SK-N-MC (cell line): ENCODE data around the gene APOF.
"Not testable (repeated sequence)": the region's sequence is repeated elsewhere in the genome, so short reads cannot be mapped to it uniquely, and the experiment has no call there.

Experiments
- DNase-seq: peaks from one replicate; pipeline ENCODE4 v3.0.0-alpha.2; 2011; ENCODE audit warnings: low read depth, low spot score
- H3K27ac ChIP-seq: fragments of 200-600 bp; sonication (generic); 2 replicates; pipeline ENCODE4 v1.5.1; 2016; ENCODE audit warnings: mixed run types
- H3K36me3 ChIP-seq: fragments of 200-600 bp; sonication (generic); 2 replicates; pipeline ENCODE4 v1.6.1; 2017; ENCODE audit warnings: antibody characterized with exemption, low read length, mixed read lengths; ENCODE audit not compliant: insufficient read depth
- H3K4me3 ChIP-seq: fragments of 200-600 bp; sonication (generic); 2 replicates; pipeline ENCODE4 v1.5.1; 2016
- H3K9ac ChIP-seq: fragments of 200-600 bp; sonication (generic); 2 replicates; pipeline ENCODE4 v1.8.0; 2017; ENCODE audit warnings: mixed run types, mixed read lengths; ENCODE audit not compliant: insufficient read length
- H3K9me3 ChIP-seq: fragments of 200-600 bp; sonication (generic); 2 replicates; pipeline ENCODE4 v1.6.1; 2017; ENCODE audit warnings: low read depth, mild to moderate bottlenecking, antibody characterized with exemption, low read length, moderate library complexity, mixed read lengths
- EZH2 ChIP-seq: fragments of 200-600 bp; sonication (generic); IDR thresholded peaks from one replicate; pipeline ENCODE4 v1.6.1; 2017; ENCODE audit warnings: antibody characterized with exemption
- FOXP2 ChIP-seq: optimal IDR thresholded peaks from 2 replicates; pipeline ENCODE3; 2011; ENCODE audit warnings: mild to moderate bottlenecking, moderate library complexity; ENCODE audit not compliant: insufficient read depth; ENCODE audit errors: extremely low read length, control extremely low read depth
- POLR2AphosphoS5 ChIP-seq: IDR thresholded peaks from 2 replicates; pipeline ENCODE4 v1.6.1; 2012; ENCODE audit warnings: mild to moderate bottlenecking, low read depth, low read length, borderline replicate concordance

The APOF gene

DNA sequence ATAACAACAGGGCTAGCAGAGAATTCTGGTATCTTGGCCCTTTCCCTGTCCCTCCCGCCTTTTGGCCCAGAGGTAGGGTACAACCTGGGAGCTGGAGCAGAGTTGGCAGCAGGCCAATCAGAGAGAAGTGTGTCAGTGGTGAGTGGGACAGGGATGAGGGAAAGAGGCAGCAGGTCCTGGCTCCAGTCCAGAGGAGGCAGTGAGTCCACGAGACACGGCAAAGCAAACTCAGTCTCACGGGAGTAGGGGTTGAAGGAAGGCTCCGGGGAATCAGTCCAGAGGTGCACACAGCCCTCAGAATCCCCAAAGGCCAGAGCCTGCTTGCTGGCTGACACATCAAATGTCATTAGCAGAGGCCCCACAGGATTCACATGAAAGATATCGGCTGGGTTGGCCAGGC lies 36.1 kb downstream of the APOF start:
- no peak overlapping the region for H3K4me3 ChIP-seq
- DNase-seq: no peak
- H3K36me3 ChIP-seq: peaks cover 4% of the 10 kb centered on the region; the same call in 1 of the 2 replicates
- H3K9ac ChIP-seq: no peak overlapping the region
- no peak for TF ChIP-seq FOXP2
- TF ChIP-seq EZH2: no peak
- no peak for TF ChIP-seq POLR2AphosphoS5
- no peak overlapping the region for H3K27ac ChIP-seq
- H3K9me3 ChIP-seq: no peaks in the 10 kb centered on the region

DNA sequence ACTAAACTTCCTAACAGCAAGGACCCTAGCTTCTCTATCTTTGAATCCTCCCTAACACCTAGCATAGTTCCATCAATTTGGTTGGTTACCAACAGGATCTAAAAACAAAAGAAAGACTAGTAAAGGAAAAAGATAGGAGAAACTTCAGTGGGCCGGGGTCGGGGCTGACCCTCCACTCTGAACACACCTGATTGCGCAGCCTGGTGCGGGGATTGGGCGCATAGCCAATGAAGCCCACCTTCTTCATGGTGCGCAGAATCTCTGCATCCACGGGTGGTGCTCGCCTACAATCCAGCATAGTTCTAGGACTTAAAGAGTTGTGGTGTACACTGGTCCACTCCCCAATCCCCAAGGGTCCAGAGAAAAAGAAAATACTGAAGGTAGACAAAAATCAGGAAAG lies 36.5 kb downstream of the APOF start:
- TF ChIP-seq FOXP2: no peak
- no peak for TF ChIP-seq EZH2
- no peak for TF ChIP-seq POLR2AphosphoS5
- H3K9me3 ChIP-seq: no peaks in the 10 kb centered on the region
- DNase-seq: no peak
- peaks cover 4% of the 10 kb centered on the region; the same call in 1 of the 2 replicates for H3K36me3 ChIP-seq
- H3K4me3 ChIP-seq: no peak overlapping the region
- no peak overlapping the region for H3K27ac ChIP-seq
- H3K9ac ChIP-seq: no peak overlapping the region

DNA sequence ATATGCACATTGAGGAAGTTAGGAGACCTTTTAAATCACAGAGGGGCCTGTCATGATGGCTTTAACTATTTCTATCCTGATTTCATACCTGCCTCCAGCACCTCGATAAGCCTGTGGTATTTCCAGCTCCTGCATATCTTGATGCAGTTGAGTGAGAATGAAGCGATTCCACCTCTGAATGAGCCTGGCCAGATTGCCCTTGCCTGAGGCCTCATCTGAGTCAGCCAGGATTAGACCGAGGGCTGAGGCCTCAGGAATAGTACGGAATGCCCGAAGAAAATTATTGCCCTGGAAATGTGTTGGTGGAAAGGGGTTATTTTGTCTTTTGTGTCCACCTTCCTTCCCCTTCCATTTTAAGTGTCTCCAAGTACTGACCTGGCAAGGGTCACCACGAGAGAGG lies 38.5 kb downstream of the APOF start:
- no peak overlapping the region for H3K27ac ChIP-seq
- no peak for DNase-seq
- H3K36me3 ChIP-seq: peaks cover 5% of the 10 kb centered on the region; the same call in 1 of the 2 replicates
- TF ChIP-seq FOXP2 (no peak), POLR2AphosphoS5 (no peak), EZH2 (no peak)
- no peak overlapping the region for H3K9ac ChIP-seq
- H3K4me3 ChIP-seq: no peak overlapping the region
- no peaks in the 10 kb centered on the region for H3K9me3 ChIP-seq

DNA sequence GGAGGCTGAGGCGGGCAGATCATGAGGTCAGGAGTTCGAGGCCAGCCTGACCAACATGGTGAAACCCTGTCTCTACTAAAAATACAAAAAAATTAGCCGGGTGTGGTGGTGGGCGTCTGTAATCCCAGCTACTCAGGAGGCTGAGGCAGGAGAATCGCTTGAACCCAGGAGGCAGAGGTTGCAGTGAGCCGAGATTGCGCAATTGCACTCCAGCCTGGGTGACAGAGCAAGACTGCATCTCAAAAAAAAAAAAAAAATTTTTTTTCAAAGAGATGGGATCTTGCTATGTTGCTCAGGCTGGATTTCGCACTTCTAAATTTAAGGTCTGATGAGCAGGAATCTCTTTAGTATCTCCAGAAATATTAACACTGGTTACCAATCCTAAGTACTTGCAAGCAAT lies 41.0 kb downstream of the APOF start:
- H3K9me3 ChIP-seq, H3K27ac ChIP-seq, H3K4me3 ChIP-seq, H3K36me3 ChIP-seq, DNase-seq, H3K9ac ChIP-seq: not testable (repeated sequence)

DNA sequence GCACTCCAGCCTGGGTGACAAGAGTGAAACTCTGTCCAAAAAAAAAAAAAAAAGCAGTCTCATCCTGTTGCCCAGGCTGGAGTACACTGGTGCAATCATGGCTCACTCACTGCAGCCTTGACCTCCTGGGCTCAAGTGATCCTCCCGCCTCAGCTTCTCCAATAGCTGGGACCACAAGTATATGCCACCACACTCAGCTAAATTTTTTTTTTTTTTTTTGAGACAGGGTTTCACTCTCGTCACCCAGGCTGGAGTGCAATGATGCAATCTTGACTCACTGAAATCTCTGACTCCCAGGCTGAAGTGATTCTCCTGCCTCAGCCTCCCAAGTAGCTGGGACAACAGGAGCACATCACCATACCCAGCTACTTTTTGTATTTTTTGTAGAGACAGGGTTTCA lies 41.6 kb downstream of the APOF start:
- H3K36me3 ChIP-seq: peaks cover 3% of the 10 kb centered on the region; the same call in 1 of the 2 replicates
- no peak for DNase-seq
- H3K27ac ChIP-seq: no peak overlapping the region
- no peak for TF ChIP-seq FOXP2
- no peak for TF ChIP-seq EZH2
- TF ChIP-seq POLR2AphosphoS5: no peak
- no peak overlapping the region for H3K9ac ChIP-seq
- no peaks in the 10 kb centered on the region for H3K9me3 ChIP-seq
- H3K4me3 ChIP-seq: no peak overlapping the region

DNA sequence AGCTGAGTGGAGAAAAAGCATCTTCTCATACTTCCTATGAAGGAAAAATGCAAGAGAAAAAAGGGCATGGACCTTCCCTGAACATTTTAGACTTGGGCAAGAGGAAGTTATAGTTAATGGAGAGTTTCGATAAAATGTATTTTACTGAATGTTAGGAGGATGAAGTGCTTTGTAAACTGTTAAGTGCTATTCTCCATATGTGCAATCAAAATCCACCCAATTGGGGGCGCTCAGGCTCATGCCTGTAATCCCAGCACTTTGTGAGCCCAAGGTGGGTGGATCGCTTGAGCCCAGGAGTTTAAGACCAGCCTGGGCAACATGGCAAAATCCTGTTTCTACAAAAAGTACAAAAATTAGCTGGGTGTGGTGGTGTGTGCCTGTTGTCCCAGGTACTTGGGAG lies 45.0 kb downstream of the APOF start:
- no peak for TF ChIP-seq POLR2AphosphoS5
- TF ChIP-seq EZH2: no peak
- TF ChIP-seq FOXP2: no peak
- Histone ChIP-seq H3K27ac (no peak overlapping the region), H3K9me3 (no peaks in the 10 kb centered on the region), H3K4me3 (no peak overlapping the region), H3K36me3 (peaks cover 9% of the 10 kb centered on the region; the same call in 1 of the 2 replicates), H3K9ac (no peak overlapping the region)
- DNase-seq: no peak

DNA sequence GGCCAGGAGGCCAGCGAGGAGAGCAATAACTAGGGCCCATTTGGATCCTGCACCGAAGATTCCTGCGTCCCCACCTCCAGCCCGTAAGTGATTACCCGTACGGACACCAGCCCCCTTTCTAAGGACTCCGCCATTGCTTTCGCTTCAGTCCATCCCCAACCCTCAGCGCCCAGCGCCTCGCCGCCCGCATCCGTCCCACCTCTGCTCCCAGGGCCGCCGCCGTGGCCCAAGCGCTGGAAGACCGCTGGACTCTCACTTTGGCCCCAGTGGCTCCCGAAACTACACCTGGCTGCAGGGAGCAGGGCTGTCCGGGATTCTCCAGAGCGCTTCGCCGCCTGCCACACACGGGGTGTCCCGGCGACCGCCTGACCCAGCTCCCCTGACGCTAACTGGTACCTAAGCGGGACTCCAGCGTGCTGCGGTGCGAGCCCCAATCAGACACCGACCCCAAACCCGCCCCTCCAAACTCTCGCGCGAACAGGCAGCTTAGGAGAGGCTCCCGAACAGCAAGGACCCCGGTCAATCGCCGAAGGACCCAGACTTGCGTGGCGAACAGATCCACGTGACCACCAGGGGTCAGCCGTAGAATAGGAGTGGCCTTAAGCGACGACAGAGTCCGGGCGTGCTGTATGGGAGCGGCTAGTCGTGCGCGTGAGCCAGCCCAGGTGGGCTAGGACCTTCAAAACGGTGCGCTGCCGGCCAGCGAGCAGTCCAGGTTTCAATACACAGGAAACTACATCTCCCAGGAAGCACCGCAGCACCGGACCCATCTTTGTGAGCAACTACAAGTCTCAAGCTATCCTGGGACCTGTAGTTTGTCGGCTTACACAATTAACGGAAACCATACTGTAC lies 46.8 kb downstream of the APOF start, which contains the start of gene CNPY2:
Gene CNPY2 (minus strand): TSS at position 367 of the 852 bp plus-strand sequence. CDS start 771 bp downstream, outside the sequence.
- Histone ChIP-seq H3K9ac (peak within 1 kb of the TSS; percentile 92), H3K9me3 (no peaks in the 10 kb centered on the region), H3K4me3 (peak within 1 kb of the TSS; percentile 98), H3K27ac (peak within 1 kb of the TSS; percentile 88), H3K36me3 (peaks cover 14% of the 10 kb centered on the region)
- TF ChIP-seq POLR2AphosphoS5: peak; percentile 94
- peak; percentile 74 for TF ChIP-seq FOXP2
- no peak for TF ChIP-seq EZH2
- DNase-seq: peak; percentile 87

DNA sequence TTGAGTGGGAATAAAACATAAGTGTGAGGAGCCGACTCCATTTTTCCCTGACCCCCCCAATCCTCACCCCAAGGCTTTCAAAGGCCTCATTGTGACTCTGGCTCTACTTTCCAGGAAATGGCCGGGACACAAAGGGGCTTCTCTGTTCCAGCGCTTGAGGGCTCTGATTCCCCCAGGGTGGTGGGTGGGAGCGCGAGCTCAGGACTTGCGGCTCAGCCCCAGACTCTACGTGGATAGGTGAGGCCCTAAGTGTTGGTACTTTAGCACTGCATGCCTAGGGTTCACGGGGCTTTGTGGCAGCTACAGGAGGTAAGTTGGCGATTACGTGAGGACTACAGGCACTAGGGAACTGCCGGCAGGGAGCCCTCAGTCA lies 47.4 kb downstream of the APOF start:
- no peaks in the 10 kb centered on the region for H3K9me3 ChIP-seq
- H3K9ac ChIP-seq: peak overlapping the region; percentile 92
- peaks cover 20% of the 10 kb centered on the region for H3K36me3 ChIP-seq
- peak overlapping the region; percentile 98 for H3K4me3 ChIP-seq
- no peak for DNase-seq
- no peak for TF ChIP-seq POLR2AphosphoS5
- no peak for TF ChIP-seq EZH2
- H3K27ac ChIP-seq: no peak overlapping the region

DNA sequence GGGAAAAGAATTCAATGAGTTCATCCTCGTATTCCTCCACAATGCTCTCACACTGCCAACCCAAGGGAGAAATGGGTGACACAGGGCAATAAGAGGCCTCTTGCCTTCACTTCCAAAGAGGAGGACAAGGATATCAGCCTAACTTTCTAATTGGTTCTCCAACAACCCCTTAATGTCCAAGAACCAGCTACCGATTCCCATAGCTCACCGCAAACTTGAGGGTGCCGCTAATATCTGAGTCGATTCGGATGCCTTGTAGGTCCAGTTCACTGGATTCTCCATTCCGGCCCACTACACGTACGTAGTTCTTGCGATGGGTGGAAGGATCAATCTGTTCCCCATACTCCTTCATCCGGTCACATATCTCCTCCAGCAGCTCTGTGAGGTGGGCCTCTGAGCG lies 51.7 kb downstream of the APOF start:
- H3K36me3 ChIP-seq: peaks cover 30% of the 10 kb centered on the region
- no peaks in the 10 kb centered on the region for H3K9me3 ChIP-seq
- DNase-seq: no peak
- no peak overlapping the region for H3K27ac ChIP-seq
- TF ChIP-seq FOXP2: no peak
- no peak for TF ChIP-seq POLR2AphosphoS5
- TF ChIP-seq EZH2: no peak
- no peak overlapping the region for H3K9ac ChIP-seq
- H3K4me3 ChIP-seq: no peak overlapping the region
